Measurements from ENCODE around the gene XCL1.

GRCh38 chr1:168614235-168614634, 37.8 kb downstream of the XCL1 start:
- TF ChIP-seq CTCF (IDR thresholded peaks at IDR 0.05) (no peak), EP300 (IDR thresholded peaks at IDR 0.05) (no peak), POLR2A (IDR thresholded peaks at IDR 0.05) (no peak)

All from ovary (tissue), 3 donors.